ENCODE data around the gene GALK1. TPM values are rescaled to one million over a fixed set of nuclear protein-coding genes. Genes with fewer than 3 reads are reported as not detected.

The GALK1 gene
- total RNA-seq, 2 experiments from 2014 or later = 43.4 to 50.7 TPM

GRCh38 chr17:75743625-75744206 is 21.3 kb downstream of the GALK1 start:
- H3K9me3 Mint-ChIP-seq = no peaks in the 10 kb centered on the region
- intact Hi-C loops (cut with micrococcal nuclease) = no loop called here
- CTCF ChIA-PET = interaction anchor here (8.4 kb wide), 1 partner anchor 61 kb away, joined by 347 read pairs; no protein-coding TSS in a partner anchor
- DNase-seq (no peak), ATAC-seq (no peak)
- POLR2A ChIA-PET = no interaction called here
- no peak overlapping the region for H3K4me3 Mint-ChIP-seq
- peaks cover 1% of the 10 kb centered on the region for H3K27me3 Mint-ChIP-seq
- H3K4me1 Mint-ChIP-seq (ENCODE audit: low read depth) = no peaks in the 10 kb centered on the region
- no peak overlapping the region for H3K27ac Mint-ChIP-seq
- no peak for TF ChIP-seq CTCF (IDR thresholded peaks at IDR 0.05)
- no peaks in the 10 kb centered on the region for H3K36me3 Mint-ChIP-seq (ENCODE audit: low read depth)

- TF ChIP-seq CTCF (IDR thresholded peaks at IDR 0.05) = no peak
- ATAC-seq = no peak
- no peaks in the 10 kb centered on the region for H3K9me3 Mint-ChIP-seq
- H3K27ac Mint-ChIP-seq = no peak overlapping the region
- H3K27me3 Mint-ChIP-seq = peaks cover 2% of the 10 kb centered on the region
- H3K4me1 Mint-ChIP-seq (ENCODE audit: low read depth) = peaks cover 4% of the 10 kb centered on the region
- intact Hi-C loops (cut with micrococcal nuclease) = no loop called here
- no peak for DNase-seq
- no peak overlapping the region for H3K4me3 Mint-ChIP-seq
- CTCF ChIA-PET = interaction anchor here (0.7 kb wide), 1 partner anchor 109 kb away, joined by 3 read pairs; the partner anchor contains the start of gene SMIM5
- H3K36me3 Mint-ChIP-seq (ENCODE audit: low read depth) = no peaks in the 10 kb centered on the region
- POLR2A ChIA-PET = no interaction called here
Observed at GRCh38 chr17:75742337-75742736, 22.7 kb downstream of the GALK1 start.

- ATAC-seq (no peak), DNase-seq (no peak)
- H3K27ac Mint-ChIP-seq = no peak overlapping the region
- ChIA-PET POLR2A (no interaction called here), CTCF (interaction anchor here (1.4 to 1.9 kb wide), 2 partner anchors 9 to 107 kb away, joined by 5 to 6 read pairs; partner anchors contain the start of gene SMIM5)
- H3K36me3 Mint-ChIP-seq (ENCODE audit: low read depth) = no peaks in the 10 kb centered on the region
- peaks cover 2% of the 10 kb centered on the region for H3K27me3 Mint-ChIP-seq
- H3K4me1 Mint-ChIP-seq (ENCODE audit: low read depth) = peaks cover 4% of the 10 kb centered on the region
- H3K4me3 Mint-ChIP-seq = no peak overlapping the region
- intact Hi-C loops (cut with micrococcal nuclease) = no loop called here
- no peak for TF ChIP-seq CTCF (IDR thresholded peaks at IDR 0.05)
- no peaks in the 10 kb centered on the region for H3K9me3 Mint-ChIP-seq
Observed at GRCh38 chr17:75740631-75741077, 24.3 kb downstream of the GALK1 start.

DNA sequence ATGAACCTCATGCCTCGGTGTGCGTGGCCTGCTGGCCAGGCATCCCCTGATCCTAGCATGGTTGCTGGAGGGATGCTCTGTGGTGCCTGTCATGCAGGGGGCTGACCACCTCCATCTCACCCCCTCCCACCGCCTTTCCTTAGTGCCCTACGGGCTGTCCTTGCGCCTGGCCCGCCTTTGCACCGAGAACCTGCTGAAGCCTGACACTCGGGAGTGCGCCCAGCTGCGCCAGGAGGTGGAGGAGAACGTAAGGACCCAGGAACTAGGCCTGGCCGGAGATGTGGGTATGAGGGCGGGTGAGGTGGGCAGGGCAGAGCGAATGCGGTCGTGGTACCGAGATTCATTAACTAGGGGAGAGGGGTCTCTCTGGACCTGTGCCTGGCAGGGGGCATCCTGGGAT is 24.8 kb downstream of the GALK1 start:
- DNase-seq = no peak
- Mint-ChIP-seq H3K4me3 (no peak overlapping the region), H3K27ac (no peak overlapping the region), H3K36me3 (ENCODE audit: low read depth) (no peaks in the 10 kb centered on the region), H3K4me1 (ENCODE audit: low read depth) (peaks cover 4% of the 10 kb centered on the region), H3K9me3 (no peaks in the 10 kb centered on the region), H3K27me3 (peaks cover 2% of the 10 kb centered on the region)
- no peak for ATAC-seq
- POLR2A ChIA-PET = interaction anchor here (0.6 kb wide), 1 partner anchor 64 kb away, joined by 3 read pairs; no protein-coding TSS in a partner anchor
- CTCF ChIA-PET = interaction anchor here (1.4 to 22.4 kb wide), 3 partner anchors 9 to 107 kb away, joined by 5 to 217 read pairs (median 6); partner anchors contain the start of gene SMIM5
- intact Hi-C loops (cut with micrococcal nuclease) = no loop called here
- no peak for TF ChIP-seq CTCF (IDR thresholded peaks at IDR 0.05)

DNA sequence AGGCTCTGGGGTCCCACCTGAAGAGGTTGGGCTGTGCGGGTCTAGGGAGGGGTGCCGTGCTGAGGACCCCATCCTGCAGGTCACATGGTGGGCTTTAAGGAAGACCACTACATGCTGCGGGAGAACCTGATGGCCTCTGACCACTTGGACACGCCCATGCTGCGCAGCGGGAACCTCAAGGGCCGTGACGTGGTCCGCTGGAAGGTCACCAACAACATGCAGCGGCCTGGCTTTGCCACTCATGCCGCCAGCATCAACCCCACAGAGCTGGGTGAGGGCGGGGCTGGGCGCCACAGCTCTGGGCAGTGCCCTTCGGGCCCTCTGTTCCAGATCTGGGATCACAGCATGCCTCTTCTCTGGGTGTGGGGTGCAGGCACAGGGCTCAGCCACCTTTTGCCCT is 25.2 kb downstream of the GALK1 start:
- ChIA-PET CTCF (interaction anchor here (1.4 to 22.4 kb wide), 2 partner anchors 10 to 106 kb away, joined by 6 to 217 read pairs; partner anchors contain the start of gene SMIM5), POLR2A (interaction anchor here (0.6 kb wide), 1 partner anchor 64 kb away, joined by 3 read pairs; no protein-coding TSS in a partner anchor)
- Mint-ChIP-seq H3K9me3 (no peaks in the 10 kb centered on the region), H3K36me3 (ENCODE audit: low read depth) (no peaks in the 10 kb centered on the region), H3K4me3 (no peak overlapping the region), H3K4me1 (ENCODE audit: low read depth) (peaks cover 4% of the 10 kb centered on the region), H3K27ac (no peak overlapping the region), H3K27me3 (peaks cover 2% of the 10 kb centered on the region)
- ATAC-seq = no peak
- intact Hi-C loops (cut with micrococcal nuclease) = no loop called here
- no peak for DNase-seq
- TF ChIP-seq CTCF (IDR thresholded peaks at IDR 0.05) = no peak

All from activated CD8-positive, alpha-beta T cell treated with anti-CD3 and anti-CD28 coated beads for 36 hours (primary cell).